HEK293 (cell line): ENCODE results near the gene GFM2.
A peak's percentile ranks its signal among the peaks of the same experiment; 100 is the strongest.

ENCODE experiments used
- CTCF ChIA-PET: fragments of 350-600 bp; formaldehyde crosslinking; extraction: SDS; loops from one replicate; lab custom pipeline; 2021; ENCODE audit warnings: antibody characterized with exemption; lab: Yijun Ruan, JAX
- POLR2A ChIA-PET: fragments of 300-600 bp; formaldehyde crosslinking; extraction: SDS; loops from one replicate; lab custom pipeline; 2020; ENCODE audit warnings: antibody characterized with exemption, inconsistent platforms; lab: Yijun Ruan, JAX
- H3K27ac ChIP-seq: fragments of 200-500 bp; sonication (Bioruptor generic); 2 replicates; pipeline ENCODE4 v1.5.1; 2014; ENCODE audit warnings: low read depth, low read length, control low read depth, inconsistent platforms; ENCODE audit errors: extremely low read depth
- H3K36me3 ChIP-seq, 2 experiments: fragments of 200-500 bp in 1 of 2; sonication (Bioruptor generic) in 1 of 2; 1 replicate in 1 of 2; 2 replicates in 1 of 2; pipeline ENCODE4 v1.5.1; 2014 to 2017; ENCODE audit warnings: inconsistent platforms in 2 of 2, low read length in 2 of 2; ENCODE audit not compliant: control insufficient read depth in 2 of 2, insufficient read depth in 1 of 2
- H3K4me1 ChIP-seq: fragments of 200-500 bp; sonication (Bioruptor generic); 2 replicates; pipeline ENCODE4 v1.5.1; 2014; ENCODE audit warnings: mild to moderate bottlenecking, low read length, inconsistent platforms; ENCODE audit not compliant: control insufficient read depth, insufficient read depth
- H3K4me3 ChIP-seq: 2 replicates; pipeline ENCODE4 v1.5.1; 2011; ENCODE audit warnings: low read depth, mild to moderate bottlenecking, control low read depth, low read length, moderate library complexity
- H3K9me3 ChIP-seq: fragments of 200-500 bp; sonication (Bioruptor generic); 2 replicates; pipeline ENCODE4 v1.5.1; 2014; ENCODE audit warnings: low read depth, low read length, inconsistent platforms; ENCODE audit not compliant: control insufficient read depth, insufficient read depth
- KLF1 ChIP-seq: fragments of 450-650 bp; formaldehyde crosslinking; IDR thresholded peaks from 2 replicates; pipeline ENCODE4 v1.5.1; 2016; ENCODE audit warnings: missing biosample characterization, missing genetic modification characterization
- KLF10 ChIP-seq: fragments of 450-650 bp; IDR thresholded peaks from 2 replicates; pipeline ENCODE4 v1.5.1; 2018; ENCODE audit warnings: missing biosample characterization, mild to moderate bottlenecking, missing genetic modification characterization
- KLF9 ChIP-seq: fragments of 450-650 bp; formaldehyde crosslinking; IDR thresholded peaks from 2 replicates; pipeline ENCODE4 v1.5.1; 2016; ENCODE audit warnings: missing biosample characterization, missing genetic modification characterization, low read depth
- SALL2 ChIP-seq: fragments of 450-650 bp; formaldehyde crosslinking; IDR thresholded peaks from 2 replicates; pipeline ENCODE4 v1.5.0; 2017; ENCODE audit warnings: missing biosample characterization, mild to moderate bottlenecking, missing genetic modification characterization, borderline replicate concordance
- SP3 ChIP-seq: fragments of 450-650 bp; formaldehyde crosslinking; IDR thresholded peaks from 2 replicates; pipeline ENCODE4 v1.5.1; 2016; ENCODE audit warnings: missing biosample characterization, missing genetic modification characterization
- TRIM28 ChIP-seq: IDR thresholded peaks from 2 replicates; pipeline ENCODE4 v1.6.1; 2011; ENCODE audit warnings: low read length, control low read depth, borderline replicate concordance
- YY1 ChIP-seq: fragments of 450-650 bp; formaldehyde crosslinking; IDR thresholded peaks from 2 replicates; pipeline ENCODE4 v1.5.1; 2018; ENCODE audit warnings: missing biosample characterization, missing genetic modification characterization
- ZBTB48 ChIP-seq: fragments of 450-650 bp; formaldehyde crosslinking; IDR thresholded peaks from 2 replicates; pipeline ENCODE4 v1.5.1; 2016; ENCODE audit warnings: missing biosample characterization, missing genetic modification characterization
- ZFP3 ChIP-seq: fragments of 450-650 bp; formaldehyde crosslinking; IDR thresholded peaks from 2 replicates; pipeline ENCODE4 v1.5.1; 2016; ENCODE audit warnings: low read depth, missing biosample characterization, missing genetic modification characterization
- ZNF155 ChIP-seq: fragments of 450-650 bp; formaldehyde crosslinking; IDR thresholded peaks from 2 replicates; pipeline ENCODE4 v1.5.1; 2016; ENCODE audit warnings: missing biosample characterization, missing genetic modification characterization
- ZNF16 ChIP-seq: fragments of 450-650 bp; formaldehyde crosslinking; IDR thresholded peaks from 2 replicates; pipeline ENCODE4 v1.5.1; 2016; ENCODE audit warnings: low read depth, missing biosample characterization, missing genetic modification characterization
- ZNF239 ChIP-seq: fragments of 450-650 bp; formaldehyde crosslinking; IDR thresholded peaks from 2 replicates; pipeline ENCODE4 v1.5.1; 2016; ENCODE audit warnings: missing biosample characterization, missing genetic modification characterization
- ZNF394 ChIP-seq: fragments of 450-650 bp; formaldehyde crosslinking; IDR thresholded peaks from 2 replicates; pipeline ENCODE4 v1.5.1; 2016; ENCODE audit warnings: missing biosample characterization, missing genetic modification characterization, mild to moderate bottlenecking, moderate library complexity, borderline replicate concordance
- ZNF510 ChIP-seq: fragments of 450-650 bp; formaldehyde crosslinking; IDR thresholded peaks from 2 replicates; pipeline ENCODE4 v1.5.1; 2018; ENCODE audit warnings: mild to moderate bottlenecking, missing genetic modification characterization, missing biosample characterization; ENCODE audit not compliant: insufficient replicate concordance
- ZNF549 ChIP-seq: fragments of 450-650 bp; IDR thresholded peaks from 2 replicates; pipeline ENCODE4 v1.5.1; 2018; ENCODE audit warnings: missing biosample characterization, missing genetic modification characterization, mild to moderate bottlenecking, inconsistent platforms, moderate library complexity
- ZNF555 ChIP-seq: fragments of 450-650 bp; formaldehyde crosslinking; conservative IDR thresholded peaks from 2 replicates; pipeline ENCODE4 v1.5.1; 2017; ENCODE audit warnings: missing biosample characterization, mild to moderate bottlenecking, missing genetic modification characterization, inconsistent platforms
- ZNF560 ChIP-seq: fragments of 450-650 bp; formaldehyde crosslinking; IDR thresholded peaks from 2 replicates; pipeline ENCODE4 v1.5.1; 2017; ENCODE audit warnings: missing biosample characterization, missing genetic modification characterization, borderline replicate concordance
- ZNF561 ChIP-seq: fragments of 450-650 bp; IDR thresholded peaks from 2 replicates; pipeline ENCODE4 v1.5.1; 2018; ENCODE audit warnings: missing biosample characterization, missing genetic modification characterization, borderline replicate concordance
- ZNF621 ChIP-seq: fragments of 450-650 bp; formaldehyde crosslinking; IDR thresholded peaks from 2 replicates; pipeline ENCODE4 v1.5.1; 2017; ENCODE audit warnings: missing biosample characterization, missing genetic modification characterization
- ZNF660 ChIP-seq: fragments of 450-650 bp; IDR thresholded peaks from 2 replicates; pipeline ENCODE4 v1.5.1; 2018; ENCODE audit warnings: missing biosample characterization, mild to moderate bottlenecking, missing genetic modification characterization
- ZNF664 ChIP-seq: fragments of 450-650 bp; formaldehyde crosslinking; IDR thresholded peaks from 2 replicates; pipeline ENCODE4 v1.5.1; 2016; ENCODE audit warnings: missing biosample characterization, missing genetic modification characterization
- ZNF837 ChIP-seq: fragments of 450-650 bp; formaldehyde crosslinking; IDR thresholded peaks from 2 replicates; pipeline ENCODE4 v1.5.1; 2016; ENCODE audit warnings: missing biosample characterization, missing genetic modification characterization
- ZXDB ChIP-seq: fragments of 450-650 bp; formaldehyde crosslinking; IDR thresholded peaks from 2 replicates; pipeline ENCODE4 v1.5.1; 2016; ENCODE audit warnings: missing biosample characterization, missing genetic modification characterization
- TF ChIP-seq, protein P1 (sequence below): fragments of 450-650 bp; formaldehyde crosslinking; IDR thresholded peaks from 2 replicates; pipeline ENCODE4 v1.5.1; 2017; ENCODE audit warnings: missing biosample characterization, mild to moderate bottlenecking, missing genetic modification characterization, moderate library complexity
- TF ChIP-seq, protein P2 (sequence below): fragments of 450-650 bp; formaldehyde crosslinking; IDR thresholded peaks from 2 replicates; pipeline ENCODE4 v1.5.1; 2016; ENCODE audit warnings: missing biosample characterization, missing genetic modification characterization

The GFM2 gene

DNA sequence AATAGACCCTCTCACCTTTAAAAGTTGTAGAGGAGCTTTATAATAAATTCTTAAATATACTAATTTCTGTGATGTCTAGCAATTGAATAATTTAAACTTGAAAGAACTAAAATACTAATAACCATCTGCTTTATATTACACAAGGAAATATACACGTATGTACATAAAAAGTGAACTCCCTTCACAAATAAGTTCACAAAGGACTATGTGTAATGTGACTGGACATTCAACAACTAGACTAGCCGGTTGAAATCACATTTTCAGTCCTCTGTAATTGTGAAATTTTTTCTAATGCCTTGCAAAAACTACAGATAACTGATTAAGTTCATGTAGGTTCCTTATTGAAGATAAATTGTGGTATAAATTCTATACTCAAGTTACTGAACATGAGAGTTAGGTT is 11.7 kb upstream of the GFM2 start:
- Histone ChIP-seq H3K36me3 (peaks cover 57 to 80% of the 10 kb centered on the region in 2 experiments), H3K4me3 (no peak overlapping the region), H3K27ac (no peak overlapping the region), H3K4me1 (no peaks in the 10 kb centered on the region), H3K9me3 (no peaks in the 10 kb centered on the region)
- TF ChIP-seq ZNF664 (tag by site-specific recombination) (no peak), TRIM28 (no peak), ZNF510 (tag by site-specific recombination) (no peak), KLF1 (no peak), ZNF561 (no peak)
- ChIA-PET POLR2A (interaction anchor here (1.8 kb wide), 1 partner anchor 12 kb away, joined by 6 read pairs; the partner anchor contains the start of genes GFM2 and NSA2), CTCF (no interaction called here)

DNA sequence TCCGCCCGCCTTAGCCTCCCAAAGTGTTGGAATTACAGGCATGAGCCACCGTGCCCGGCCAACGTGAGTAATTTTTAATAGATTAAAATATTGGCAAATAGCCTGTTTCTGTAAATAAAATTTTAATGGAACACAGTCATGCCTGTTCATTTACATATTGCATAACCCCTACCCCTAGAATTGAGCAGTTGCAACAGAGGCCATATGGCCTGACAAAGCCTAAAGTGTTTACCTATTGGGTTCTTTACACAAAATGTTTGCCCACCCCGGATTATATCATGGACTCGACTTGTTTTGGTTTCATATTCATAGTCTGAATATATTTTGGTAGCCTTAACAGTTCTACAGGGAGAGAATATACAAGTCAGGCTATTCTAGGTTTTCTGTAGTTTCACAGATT is 5.4 kb upstream of the GFM2 start:
- Histone ChIP-seq H3K4me1 (no peaks in the 10 kb centered on the region), H3K36me3 (peaks cover 73 to 81% of the 10 kb centered on the region in 2 experiments), H3K9me3 (no peaks in the 10 kb centered on the region), H3K4me3 (no peak overlapping the region), H3K27ac (no peak overlapping the region)
- TF ChIP-seq, protein P1, sequence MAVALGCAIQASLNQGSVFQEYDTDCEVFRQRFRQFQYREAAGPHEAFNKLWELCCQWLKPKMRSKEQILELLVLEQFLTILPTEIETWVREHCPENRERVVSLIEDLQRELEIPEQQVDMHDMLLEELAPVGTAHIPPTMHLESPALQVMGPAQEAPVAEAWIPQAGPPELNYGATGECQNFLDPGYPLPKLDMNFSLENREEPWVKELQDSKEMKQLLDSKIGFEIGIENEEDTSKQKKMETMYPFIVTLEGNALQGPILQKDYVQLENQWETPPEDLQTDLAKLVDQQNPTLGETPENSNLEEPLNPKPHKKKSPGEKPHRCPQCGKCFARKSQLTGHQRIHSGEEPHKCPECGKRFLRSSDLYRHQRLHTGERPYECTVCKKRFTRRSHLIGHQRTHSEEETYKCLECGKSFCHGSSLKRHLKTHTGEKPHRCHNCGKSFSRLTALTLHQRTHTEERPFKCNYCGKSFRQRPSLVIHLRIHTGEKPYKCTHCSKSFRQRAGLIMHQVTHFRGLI (tag by site-specific recombination) = no peak
- TF ChIP-seq, protein P2, sequence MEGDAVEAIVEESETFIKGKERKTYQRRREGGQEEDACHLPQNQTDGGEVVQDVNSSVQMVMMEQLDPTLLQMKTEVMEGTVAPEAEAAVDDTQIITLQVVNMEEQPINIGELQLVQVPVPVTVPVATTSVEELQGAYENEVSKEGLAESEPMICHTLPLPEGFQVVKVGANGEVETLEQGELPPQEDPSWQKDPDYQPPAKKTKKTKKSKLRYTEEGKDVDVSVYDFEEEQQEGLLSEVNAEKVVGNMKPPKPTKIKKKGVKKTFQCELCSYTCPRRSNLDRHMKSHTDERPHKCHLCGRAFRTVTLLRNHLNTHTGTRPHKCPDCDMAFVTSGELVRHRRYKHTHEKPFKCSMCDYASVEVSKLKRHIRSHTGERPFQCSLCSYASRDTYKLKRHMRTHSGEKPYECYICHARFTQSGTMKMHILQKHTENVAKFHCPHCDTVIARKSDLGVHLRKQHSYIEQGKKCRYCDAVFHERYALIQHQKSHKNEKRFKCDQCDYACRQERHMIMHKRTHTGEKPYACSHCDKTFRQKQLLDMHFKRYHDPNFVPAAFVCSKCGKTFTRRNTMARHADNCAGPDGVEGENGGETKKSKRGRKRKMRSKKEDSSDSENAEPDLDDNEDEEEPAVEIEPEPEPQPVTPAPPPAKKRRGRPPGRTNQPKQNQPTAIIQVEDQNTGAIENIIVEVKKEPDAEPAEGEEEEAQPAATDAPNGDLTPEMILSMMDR (tag by site-specific recombination) = no peak
- TF ChIP-seq ZNF560 (tag by site-specific recombination) (no peak), ZNF555 (tag by site-specific recombination) (no peak), ZNF549 (tag by site-specific recombination) (no peak)
- CTCF ChIA-PET = interaction anchor here (0.6 kb wide), 1 partner anchor 979 kb away, joined by 3 read pairs; no protein-coding TSS in a partner anchor
- POLR2A ChIA-PET = no interaction called here

DNA sequence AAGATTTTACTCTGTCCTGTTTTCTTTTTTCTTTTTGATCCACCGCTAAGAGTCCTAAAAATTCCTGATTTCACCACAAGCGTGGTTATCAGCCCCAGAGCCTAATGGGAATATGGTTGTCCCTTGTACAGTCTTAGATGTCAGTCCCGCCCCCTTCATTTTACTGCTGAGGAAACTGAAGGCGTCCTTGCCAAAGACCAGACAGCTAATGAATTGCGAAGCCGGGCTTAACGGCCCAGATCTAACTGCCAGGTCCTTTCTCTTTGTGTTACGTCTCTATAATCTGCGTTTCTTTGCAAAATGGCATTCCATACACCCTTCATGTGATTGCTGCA is 629 bp upstream of the GFM2 start:
- Histone ChIP-seq H3K9me3 (no peaks in the 10 kb centered on the region), H3K4me1 (no peaks in the 10 kb centered on the region), H3K27ac (peak overlapping the region; percentile 41; the same call in 1 of the 2 replicates), H3K4me3 (peak overlapping the region; percentile 93), H3K36me3 (peaks cover 40 to 45% of the 10 kb centered on the region in 2 experiments)
- TF ChIP-seq KLF9 (tag by site-specific recombination) (0 out of 2 replicates have a peak, but pooled peaks have one; percentile 6), ZXDB (tag by site-specific recombination) (no peak)
- ChIA-PET POLR2A (interaction anchor here (1.0 to 1.3 kb wide), 5 partner anchors 12 to 469 kb away, joined by 3 to 6 read pairs (median 3); partner anchors contain the start of genes ANKRD31 and FAM169A), CTCF (interaction anchor here (0.9 to 1.3 kb wide), 2 partner anchors 14 to 34 kb away, joined by 3 read pairs; no protein-coding TSS in a partner anchor)

DNA sequence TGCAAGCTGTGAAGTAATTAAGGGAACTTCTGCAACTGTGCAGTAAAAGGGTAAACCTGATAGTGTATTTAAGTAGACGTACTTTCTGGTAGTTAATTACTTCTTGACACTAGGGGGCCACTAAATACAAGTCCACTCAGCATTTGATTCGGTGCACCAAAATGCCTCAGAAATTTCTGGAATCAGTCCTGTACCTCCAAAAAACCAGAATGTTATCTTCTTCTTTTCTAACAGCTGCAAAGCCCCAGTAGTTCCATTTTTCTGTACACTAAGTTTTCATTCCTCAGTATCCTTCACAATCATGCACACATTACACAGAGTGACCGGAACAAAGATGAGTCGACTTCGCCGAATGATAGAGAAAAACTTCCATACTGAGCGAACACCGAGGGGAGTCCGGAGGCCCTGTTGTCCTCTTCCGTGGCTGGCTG is 484 bp downstream of the GFM2 start:
- H3K9me3 ChIP-seq = no peaks in the 10 kb centered on the region
- peaks cover 33 to 52% of the 10 kb centered on the region in 2 experiments for H3K36me3 ChIP-seq
- peak overlapping the region; percentile 93 for H3K4me3 ChIP-seq
- ChIA-PET CTCF (interaction anchor here (0.7 to 1.9 kb wide), 5 partner anchors 11 to 458 kb away, joined by 3 to 5 read pairs (median 3); no protein-coding TSS in a partner anchor), POLR2A (interaction anchor here (0.6 to 1.3 kb wide), 7 partner anchors 13 to 571 kb away, joined by 3 to 6 read pairs (median 3); partner anchors contain the start of genes ANKRD31, FAM169A and HMGCR)
- H3K4me1 ChIP-seq = no peaks in the 10 kb centered on the region
- H3K27ac ChIP-seq = peak overlapping the region; percentile 62
- TF ChIP-seq KLF10 (tag by site-specific recombination) (no peak), ZFP3 (tag by site-specific recombination) (no peak), ZNF16 (tag by site-specific recombination) (no peak), ZNF660 (peak; percentile 10; the same call in 1 of the 2 replicates), ZNF837 (tag by site-specific recombination) (no peak), ZBTB48 (tag by site-specific recombination) (no peak), SALL2 (tag by site-specific recombination) (no peak), YY1 (tag by site-specific recombination) (no peak), ZNF621 (tag by site-specific recombination) (no peak), ZNF239 (tag by site-specific recombination) (no peak), ZNF394 (tag by site-specific recombination) (no peak), ZNF155 (tag by site-specific recombination) (no peak), SP3 (no peak)
